Endothelial cell of umbilical vein (primary cell): Measurements from ENCODE around the gene PRKG1. TPM values are rescaled to one million over a fixed set of nuclear protein-coding genes. Genes with fewer than 3 reads are reported as not detected.

Experiments used
- BruUV-seq: library from RNA; stranded (reverse); fragments of 400-500 nt; replicated peaks from 2 replicates; lab custom pipeline; 2021; lab: Mats Ljungman, UMichigan
- CTCF ChIA-PET: fragments of 300-600, 350-600 bp; sonication (Branson Sonifier 250); formaldehyde crosslinking; loops from one replicate; lab custom pipeline; 2021; ENCODE audit warnings: antibody characterized with exemption, inconsistent platforms; lab: Charles Lee
- POLR2A ChIA-PET: fragments of 300-600, 350-600 bp; sonication (Branson Sonifier 250); formaldehyde crosslinking; loops from one replicate; lab custom pipeline; 2021; ENCODE audit warnings: antibody characterized with exemption, inconsistent platforms; lab: Charles Lee
- DNase-seq: peaks from one replicate; pipeline ENCODE4 v3.0.0-alpha.2; 2011; ENCODE audit warnings: low read depth, low spot score
- FAIRE-seq: peaks from 2 replicates; lab custom pipeline; 2011; peaks lifted over from hg19 to GRCh38; lab: Jason Lieb, UNC
- H2AFZ ChIP-seq: 2 replicates; pipeline ENCODE4 v1.6.0; 2012; ENCODE audit warnings: low read depth, low read length, control low read depth, inconsistent platforms
- H3K27ac ChIP-seq: 2 replicates; pipeline ENCODE4 v1.5.1; 2011; ENCODE audit warnings: low read depth, mild to moderate bottlenecking, control low read depth, low read length, moderate library complexity; ENCODE audit not compliant: insufficient read depth
- H3K27me3 ChIP-seq, 2 experiments: 2 replicates each; pipeline versions ENCODE4 v1.6.0 to v1.6.1; 2011; ENCODE audit warnings: low read length in 2 of 2, mixed read lengths in 1 of 2; ENCODE audit not compliant: control insufficient read depth in 2 of 2, insufficient read depth in 2 of 2
- H3K36me3 ChIP-seq, 2 experiments: 2 replicates in 1 of 2; 3 replicates in 1 of 2; pipeline ENCODE4 v1.5.1; 2011; ENCODE audit warnings: low read length in 2 of 2, mild to moderate bottlenecking in 1 of 2, moderate library complexity in 1 of 2; ENCODE audit not compliant: control insufficient read depth in 2 of 2, insufficient read depth in 2 of 2; ENCODE audit errors: extremely low read depth in 1 of 2
- H3K4me1 ChIP-seq: 3 replicates; pipeline ENCODE4 v1.5.1; 2011; ENCODE audit warnings: mild to moderate bottlenecking, low read length; ENCODE audit not compliant: control insufficient read depth, insufficient read depth; ENCODE audit errors: extremely low read depth
- H3K4me2 ChIP-seq: 2 replicates; pipeline ENCODE4 v1.6.1; 2011; ENCODE audit warnings: low read length, control low read depth, mixed read lengths; ENCODE audit not compliant: insufficient read depth
- H3K4me3 ChIP-seq, 3 experiments: fragments of 200-600 bp in 1 of 3; sonication (generic), shearing (Covaris generic) in 1 of 3; replicated peaks in 1 of 3; 2 replicates each; pipeline ENCODE4 v1.5.1; 2011 to 2016; ENCODE audit warnings: control low read depth in 3 of 3, low read length in 3 of 3, mild to moderate bottlenecking in 2 of 3, inconsistent platforms in 1 of 3, low read depth in 1 of 3, moderate library complexity in 1 of 3; ENCODE audit not compliant: insufficient read depth in 1 of 3
- H3K79me2 ChIP-seq: 2 replicates; pipeline ENCODE4 v1.6.0; 2012; ENCODE audit warnings: low read length, inconsistent platforms; ENCODE audit not compliant: control insufficient read depth, insufficient read depth
- H3K9ac ChIP-seq: replicated peaks from 2 replicates; pipeline ENCODE3; 2011; ENCODE audit warnings: low read length, control low read depth; ENCODE audit not compliant: insufficient read depth; ENCODE audit errors: extremely low read depth
- H3K9me1 ChIP-seq: replicated peaks from 3 replicates; pipeline ENCODE4 v1.6.0; 2011; ENCODE audit warnings: mild to moderate bottlenecking, low read length; ENCODE audit not compliant: control insufficient read depth, insufficient read depth; ENCODE audit errors: extremely low read depth
- H3K9me3 ChIP-seq: replicated peaks from 2 replicates; pipeline ENCODE4 v1.5.1; 2012; ENCODE audit warnings: low read length, inconsistent platforms; ENCODE audit not compliant: control insufficient read depth, insufficient read depth
- H4K20me1 ChIP-seq: replicated peaks from 2 replicates; pipeline ENCODE3; 2011; ENCODE audit warnings: mild to moderate bottlenecking, low read length; ENCODE audit not compliant: control insufficient read depth, insufficient read depth; ENCODE audit errors: extremely low read depth
- CTCF ChIP-seq, 2 donors: IDR thresholded peaks; 1 replicate in 1 of 2; 2 replicates in 1 of 2; pipeline ENCODE4 v1.5.1; 2011; ENCODE audit warnings: low read length in 2 of 2, mild to moderate bottlenecking in 2 of 2, moderate library complexity in 2 of 2, control low read depth in 1 of 2, inconsistent platforms in 1 of 2, low read depth in 1 of 2; ENCODE audit not compliant: insufficient read depth in 1 of 2; ENCODE audit errors: extremely low read depth in 1 of 2
- EZH2 ChIP-seq: IDR thresholded peaks from 2 replicates; pipeline ENCODE4 v1.6.1; 2012; ENCODE audit warnings: borderline replicate concordance, low read depth, mild to moderate bottlenecking, moderate library complexity, low read length, inconsistent platforms; ENCODE audit not compliant: severe bottlenecking
- FOS ChIP-seq: IDR thresholded peaks from 2 replicates; pipeline ENCODE4 v1.6.1; 2011; ENCODE audit warnings: mild to moderate bottlenecking, low read length, moderate library complexity, borderline replicate concordance; ENCODE audit not compliant: insufficient read depth
- GATA2 ChIP-seq: IDR thresholded peaks from 2 replicates; pipeline ENCODE4 v1.7.0; 2011; ENCODE audit warnings: low read depth, mild to moderate bottlenecking, moderate library complexity, mixed read lengths, low read length; ENCODE audit not compliant: insufficient read length, insufficient read depth
- JUN ChIP-seq: IDR thresholded peaks from 2 replicates; pipeline ENCODE4 v1.6.1; 2011; ENCODE audit warnings: borderline replicate concordance, low read depth; ENCODE audit not compliant: insufficient read length, insufficient read depth
- MAX ChIP-seq: IDR thresholded peaks from 2 replicates; pipeline ENCODE4 v1.6.1; 2011; ENCODE audit not compliant: insufficient read depth, insufficient read length
- MYC ChIP-seq: IDR thresholded peaks from one replicate; pipeline ENCODE4 v1.6.1; 2011; ENCODE audit warnings: mild to moderate bottlenecking, low read depth, low read length
- POLR2A ChIP-seq: IDR thresholded peaks from 2 replicates; pipeline ENCODE4 v1.6.1; 2012; ENCODE audit warnings: low read depth, mild to moderate bottlenecking, control low read depth, low read length
- POLR2AphosphoS5 ChIP-seq: IDR thresholded peaks from 2 replicates; pipeline ENCODE4 v1.6.1; 2012; ENCODE audit warnings: low read depth, mild to moderate bottlenecking, control low read depth, low read length, moderate library complexity; ENCODE audit not compliant: insufficient read depth
- dilution Hi-C: fragments of 300-500 bp; cut with MboI; formaldehyde crosslinking; loops from one replicate; pipeline ENCODE4 v1.15.0; 2019; ENCODE audit warnings: low sequenced_read_pairs; ENCODE audit not compliant: extremely low pct_ligation_motif_present
- intact Hi-C: fragments of 100-400 bp; cut with micrococcal nuclease; formaldehyde crosslinking; loops from one replicate; pipeline ENCODE4 v1.10.0; 2022
- polyA plus RNA-seq, 4 experiments: library from polyadenylated mRNA; depleted of rRNA in 3 of 4; stranded (reverse) in 3 of 4; unstranded in 1 of 4; fragments of >200 nt; gene quantifications; 2 replicates each; pipeline versions ENCODE4 v1.2.1 to v1.2.3, GENCODE V29; 2011 to 2012; ENCODE audit warnings: missing spikeins in 1 of 4
- total RNA-seq: library from RNA; stranded (reverse); gene quantifications from 2 replicates; pipeline ENCODE4 v1.2.3, GENCODE V29; 2021

Gene PRKG1
- total and polyA plus RNA-seq, 2 donors (not counting 3 experiments of a cell fraction or from before 2014, with no cell fraction given), result 0.01 to 0.18 TPM

GRCh38 chr10:51397244-51397643, 323.0 kb downstream of the PRKG1 start:
- Histone ChIP-seq H3K9me3 (no peaks in the 10 kb centered on the region), H4K20me1 (no peaks in the 10 kb centered on the region), H3K79me2 (no peaks in the 10 kb centered on the region), H3K9me1 (no peaks in the 10 kb centered on the region), H3K27ac (no peak overlapping the region), H3K4me1 (peaks cover 3% of the 10 kb centered on the region), H3K36me3 (no peaks in the 10 kb centered on the region), H3K4me2 (no peak overlapping the region), H3K9ac (no peak overlapping the region), H2AFZ (no peak overlapping the region), H3K27me3 (no peaks in the 10 kb centered on the region), H3K4me3 (no peak overlapping the region)
- DNase-seq (no peak), FAIRE-seq (no peak)
- ChIA-PET CTCF (interaction anchor here (1.0 to 1.5 kb wide), 3 partner anchors 8 to 564 kb away, joined by 3 to 5 read pairs (median 3); no protein-coding TSS in a partner anchor), POLR2A (no interaction called here)
- dilution Hi-C loops (no loop called here), intact Hi-C loops (no loop called here)
- TF ChIP-seq CTCF (IDR thresholded peaks at IDR 0.05; ENCODE audit: extremely low read depth in 1 of 2, insufficient read depth in 1 of 2, low read depth in 1 of 2, low read length in 2 of 2), result no peak
- TF ChIP-seq MYC, result no peak
- no peak for TF ChIP-seq GATA2
- no peak for TF ChIP-seq POLR2A
- TF ChIP-seq POLR2AphosphoS5, result no peak
- no peak for TF ChIP-seq JUN
- no peak for TF ChIP-seq EZH2
- no peak for TF ChIP-seq MAX
- TF ChIP-seq FOS, result no peak
- no TSS peak for BruUV-seq
